Subcutaneous abdominal adipose tissue (tissue), 5 donors: Measurements from ENCODE around the gene CAPN8.

ENCODE experiments used
- H3K27ac ChIP-seq: one replicate; pipeline ENCODE4 v1.7.0; 2013; ENCODE audit warnings: low read depth, mild to moderate bottlenecking, inconsistent platforms, low read length, moderate library complexity
- H3K27me3 ChIP-seq, 5 donors: one replicate each; pipeline ENCODE4 v1.7.0; 2013; ENCODE audit warnings: low read length in 5 of 5, inconsistent platforms in 1 of 5; ENCODE audit not compliant: control insufficient read depth in 5 of 5, insufficient read depth in 4 of 5
- H3K36me3 ChIP-seq, 5 donors: one replicate each; pipeline ENCODE4 v1.7.0; 2013; ENCODE audit warnings: low read length in 5 of 5; ENCODE audit not compliant: control insufficient read depth in 5 of 5, insufficient read depth in 5 of 5
- H3K4me1 ChIP-seq, 5 donors: one replicate each; pipeline ENCODE4 v1.7.0; 2013; ENCODE audit warnings: low read length in 5 of 5, mild to moderate bottlenecking in 3 of 5, moderate library complexity in 1 of 5; ENCODE audit not compliant: control insufficient read depth in 5 of 5, insufficient read depth in 5 of 5
- H3K4me3 ChIP-seq, 5 donors: one replicate each; pipeline ENCODE4 v1.7.0; 2013; ENCODE audit warnings: low read length in 5 of 5, low read depth in 1 of 5
- H3K9ac ChIP-seq, 5 donors: one replicate each; pipeline ENCODE4 v1.7.0; 2013; ENCODE audit warnings: low read length in 5 of 5, mild to moderate bottlenecking in 4 of 5, moderate library complexity in 3 of 5
- H3K9me3 ChIP-seq, 5 donors: one replicate each; pipeline ENCODE4 v1.7.0; 2013; ENCODE audit warnings: low read length in 5 of 5; ENCODE audit not compliant: control insufficient read depth in 5 of 5
- donor health status: healthy.
- donor health status: healthy.
- donor health status: healthy.
- donor health status: healthy.
- donor health status: healthy.

The CAPN8 gene

GRCh38 chr1:223665592-223666312 is at the start of gene CAPN8:
Gene CAPN8, minus strand, starts transcription at chr1:223665701. Its CDS starts 55 bp downstream, at chr1:223665646.
- Histone ChIP-seq H3K4me3 (no peak within 1 kb of the TSS), H3K36me3 (no peaks in the 10 kb centered on the region), H3K4me1 (no peaks in the 10 kb centered on the region), H3K9me3 (no peaks in the 10 kb centered on the region), H3K27ac (no peak within 1 kb of the TSS), H3K9ac (no peak within 1 kb of the TSS), H3K27me3 (peaks cover 0 to 2% (median 0%) of the 10 kb centered on the region in 5 donors)

GRCh38 chr1:223714849-223715603 is 49.5 kb upstream of the CAPN8 start:
- Histone ChIP-seq H3K9ac (peak overlapping the region in 2 of 5 donors; percentile 31 to 68), H3K36me3 (peaks cover 0 to 34% (median 29%) of the 10 kb centered on the region in 5 donors), H3K27ac (peak overlapping the region; percentile 94), H3K4me1 (peaks cover 15 to 61% (median 52%) of the 10 kb centered on the region in 5 donors), H3K27me3 (no peaks in the 10 kb centered on the region), H3K9me3 (no peaks in the 10 kb centered on the region), H3K4me3 (peak overlapping the region; percentile 29 to 93 (median 50))

GRCh38 chr1:223714421-223714724 is 48.9 kb upstream of the CAPN8 start:
- Histone ChIP-seq H3K4me3 (peak overlapping the region; percentile 39 to 93 (median 83)), H3K27ac (peak overlapping the region; percentile 94), H3K36me3 (peaks cover 0 to 28% (median 22%) of the 10 kb centered on the region in 5 donors), H3K9ac (peak overlapping the region in 2 of 5 donors; percentile 94 to 95), H3K4me1 (peaks cover 15 to 60% (median 52%) of the 10 kb centered on the region in 5 donors), H3K27me3 (no peaks in the 10 kb centered on the region), H3K9me3 (no peaks in the 10 kb centered on the region)

DNA sequence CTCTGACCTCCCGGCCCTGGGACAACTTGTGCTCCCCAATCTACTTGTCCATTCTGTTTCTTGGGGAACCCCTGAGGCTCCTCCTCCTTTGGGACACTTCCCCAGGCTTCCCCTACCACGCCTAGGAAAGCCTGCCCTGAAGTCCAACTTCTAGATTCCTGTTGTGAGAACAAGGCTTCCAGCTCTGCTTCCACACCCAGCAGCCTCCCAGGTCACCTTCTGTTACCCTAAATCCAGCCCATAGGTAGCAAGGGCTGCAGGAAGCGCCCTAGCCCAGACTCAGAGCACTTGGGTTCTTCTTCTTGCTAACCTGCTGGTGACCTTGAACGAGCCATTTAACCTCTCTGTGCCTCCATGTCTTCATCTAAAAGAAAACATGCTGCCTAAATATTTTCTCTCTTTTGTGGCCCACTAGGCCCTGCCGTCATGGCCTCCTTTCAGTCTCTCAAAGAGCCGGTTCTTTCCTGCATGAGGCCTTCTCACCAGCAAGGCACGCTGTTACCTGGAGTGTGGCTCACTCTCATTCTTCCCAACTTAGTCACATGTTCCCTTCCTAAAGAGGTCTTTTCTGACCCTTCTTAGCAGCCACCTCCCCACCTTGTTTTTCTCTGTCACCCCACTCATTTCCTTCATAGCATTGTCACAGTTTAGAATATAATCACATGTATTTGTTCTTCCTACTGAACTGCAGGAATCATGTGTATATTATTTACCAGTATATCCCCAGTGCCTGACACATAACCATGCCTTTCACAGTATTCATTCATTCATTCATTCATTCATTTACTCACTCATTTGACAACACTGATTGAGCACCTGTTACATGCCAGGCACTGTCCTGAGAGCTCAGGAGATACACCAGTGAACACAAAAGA is 48.3 kb upstream of the CAPN8 start:
- Histone ChIP-seq H3K4me3 (peak overlapping the region; percentile 77 to 93 (median 91)), H3K9ac (peak overlapping the region; percentile 75 to 95 (median 90)), H3K27ac (peak overlapping the region; percentile 94), H3K27me3 (no peaks in the 10 kb centered on the region), H3K36me3 (peaks cover 0 to 22% (median 18%) of the 10 kb centered on the region in 5 donors), H3K9me3 (no peaks in the 10 kb centered on the region), H3K4me1 (peaks cover 16 to 64% (median 56%) of the 10 kb centered on the region in 5 donors)

DNA sequence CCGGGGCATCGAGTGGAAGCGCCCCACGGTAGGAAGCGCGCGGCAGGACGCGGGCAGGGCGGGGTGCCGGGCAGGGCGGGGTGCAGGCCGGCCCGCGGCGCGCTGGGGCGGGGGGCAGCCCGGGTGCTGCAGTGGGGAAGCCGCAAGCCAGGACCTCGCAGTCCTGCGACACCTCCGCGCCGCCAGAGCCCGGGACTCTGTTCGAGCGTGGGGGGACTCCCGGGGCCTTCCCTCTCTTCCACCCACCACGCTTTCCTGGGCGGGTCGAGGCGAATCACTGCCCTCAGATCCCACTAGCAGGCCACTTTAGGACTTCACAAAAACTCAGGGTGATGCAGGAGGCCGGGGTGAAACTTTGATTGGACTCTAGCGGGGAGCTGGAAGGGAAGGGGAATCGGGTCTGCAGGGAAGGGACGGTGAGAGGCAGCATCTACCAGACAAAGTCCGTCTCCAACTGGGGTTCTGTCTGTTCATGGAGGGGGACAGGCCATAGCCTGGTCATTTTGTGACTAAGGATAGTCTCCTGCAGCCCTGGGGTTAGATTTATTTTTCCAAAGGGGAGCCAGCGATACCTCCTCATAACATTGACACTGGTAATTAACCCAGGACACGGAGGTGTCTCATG is 47.5 kb upstream of the CAPN8 start:
- Histone ChIP-seq H3K9ac (peak overlapping the region; percentile 75 to 95 (median 90)), H3K27ac (peak overlapping the region; percentile 94), H3K4me3 (peak overlapping the region; percentile 77 to 93 (median 91)), H3K4me1 (peaks cover 16 to 72% (median 60%) of the 10 kb centered on the region in 5 donors), H3K9me3 (no peaks in the 10 kb centered on the region), H3K36me3 (peaks cover 0 to 14% (median 10%) of the 10 kb centered on the region in 5 donors), H3K27me3 (no peaks in the 10 kb centered on the region)

DNA sequence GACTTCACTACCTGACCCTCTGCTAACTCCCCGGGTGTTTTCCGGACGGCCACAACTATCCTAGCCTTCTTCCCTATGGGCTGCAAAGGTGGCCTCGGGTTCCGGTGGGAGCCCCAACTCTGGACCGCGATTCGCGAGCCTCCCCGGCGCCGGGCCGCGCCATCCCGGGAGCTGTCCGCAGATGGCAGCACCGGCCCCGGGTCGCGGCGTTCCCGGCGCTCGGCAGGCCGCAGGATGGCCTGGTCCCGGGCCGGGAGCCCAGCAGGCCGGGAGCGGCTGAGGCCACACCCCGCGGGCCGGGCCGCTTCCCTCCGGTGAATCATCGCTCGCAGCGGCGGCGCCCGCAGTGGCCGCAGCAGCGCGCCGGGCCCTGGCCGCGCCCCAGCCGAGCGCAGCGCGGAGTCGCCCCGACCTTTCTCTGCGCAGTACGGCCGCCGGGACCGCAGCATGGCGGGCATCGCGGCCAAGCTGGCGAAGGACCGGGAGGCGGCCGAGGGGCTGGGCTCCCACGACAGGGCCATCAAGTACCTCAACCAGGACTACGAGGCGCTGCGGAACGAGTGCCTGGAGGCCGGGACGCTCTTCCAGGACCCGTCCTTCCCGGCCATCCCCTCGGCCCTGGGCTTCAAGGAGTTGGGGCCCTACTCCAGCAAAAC is 46.8 kb upstream of the CAPN8 start, which contains the start of gene CAPN2:
Gene CAPN2 (plus strand): TSS at position 346 of the 656 bp plus-strand sequence. CDS start 102 bp downstream, at position 448.
- Histone ChIP-seq H3K4me3 (peak within 1 kb of the TSS; percentile 77 to 93 (median 91)), H3K36me3 (peaks cover 0 to 7% (median 3%) of the 10 kb centered on the region in 5 donors), H3K27me3 (no peaks in the 10 kb centered on the region), H3K27ac (peak within 1 kb of the TSS; percentile 94), H3K9me3 (no peaks in the 10 kb centered on the region), H3K4me1 (peaks cover 22 to 75% (median 65%) of the 10 kb centered on the region in 5 donors), H3K9ac (peak within 1 kb of the TSS; percentile 75 to 95 (median 90))

DNA sequence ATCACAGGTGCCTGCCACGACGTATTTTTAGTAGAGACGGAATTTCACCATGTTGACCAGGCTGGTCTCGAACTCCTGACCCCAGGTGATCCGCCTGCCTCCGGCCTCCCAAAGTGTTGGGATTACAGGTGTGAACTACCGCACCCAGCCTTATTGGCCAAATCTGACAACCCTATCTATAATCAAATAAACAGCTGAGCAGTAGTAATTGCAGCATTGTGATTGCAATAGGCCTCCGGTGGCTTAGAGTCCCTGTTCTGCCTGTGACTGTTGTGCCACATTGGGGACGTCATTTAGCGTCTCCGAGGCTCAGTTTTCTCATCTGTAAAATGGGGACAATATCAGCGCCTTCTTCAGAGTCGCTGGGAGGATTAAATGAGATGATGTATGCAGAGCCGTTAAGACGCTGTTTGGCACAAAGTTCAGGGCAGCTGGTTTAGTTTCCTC is 46.3 kb upstream of the CAPN8 start:
- H3K9me3 ChIP-seq: no peaks in the 10 kb centered on the region
- H3K4me3 ChIP-seq: peak overlapping the region in 4 of 5 donors; percentile 38 to 83 (median 66)
- peak overlapping the region; percentile 94 for H3K27ac ChIP-seq
- no peaks in the 10 kb centered on the region for H3K27me3 ChIP-seq
- peaks cover 25 to 75% (median 67%) of the 10 kb centered on the region in 5 donors for H3K4me1 ChIP-seq
- H3K9ac ChIP-seq: peak overlapping the region; percentile 17 to 77 (median 65)
- peaks cover 0 to 6% (median 0%) of the 10 kb centered on the region in 5 donors for H3K36me3 ChIP-seq

DNA sequence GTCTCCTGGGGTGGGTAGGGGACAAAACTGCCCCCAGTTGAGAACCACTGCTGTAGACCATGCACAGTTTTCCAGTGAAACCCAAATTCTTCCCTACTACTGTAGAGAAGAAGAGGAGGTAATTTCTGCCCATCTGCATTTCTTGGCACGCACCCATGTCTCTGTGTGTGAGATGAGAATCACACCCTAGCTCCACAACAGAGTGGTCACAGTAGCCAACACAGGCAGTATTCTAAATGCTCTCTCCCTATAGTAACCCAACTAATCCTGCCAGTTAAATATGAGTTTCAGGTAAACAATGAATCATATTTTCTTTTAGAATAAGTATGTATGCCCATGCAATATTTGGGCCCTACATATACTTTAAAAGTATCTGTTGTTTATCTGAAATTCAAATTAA is 45.7 kb upstream of the CAPN8 start:
- peak overlapping the region; percentile 94 for H3K27ac ChIP-seq
- H3K4me1 ChIP-seq: peaks cover 27 to 75% (median 67%) of the 10 kb centered on the region in 5 donors

More for the DNA sequence above, 45.7 kb upstream of the CAPN8 start:
- H3K36me3 ChIP-seq: peaks cover 0 to 5% (median 0%) of the 10 kb centered on the region in 5 donors
- no peak overlapping the region for H3K9ac ChIP-seq
- no peaks in the 10 kb centered on the region for H3K27me3 ChIP-seq
- H3K4me3 ChIP-seq: no peak overlapping the region
- no peaks in the 10 kb centered on the region for H3K9me3 ChIP-seq
